Natural killer cell (primary cell): Measurements from ENCODE around the gene PFKM. TPM values are rescaled to one million over a fixed set of nuclear protein-coding genes. Genes with fewer than 3 reads are reported as not detected.

Source experiments
- ATAC-seq, 3 donors: fragments of 150-1000 bp in 2 of 3; fragments of 200-7000 bp in 1 of 3; cut with Tn5 transposase; 1 replicate in 1 of 3; 2 replicates in 2 of 3; pipeline ENCODE4 v1.10.0; 2021; ENCODE audit warnings: mild to moderate bottlenecking in 2 of 3, moderate library complexity in 2 of 3
- DNase-seq, 2 donors: peaks; one replicate each; pipeline versions ENCODE4 v3.0.0 to v3.0.0-alpha.2; 2013 to 2021; ENCODE audit warnings: mixed read lengths in 1 of 2
- H3K27ac ChIP-seq: one replicate; pipeline ENCODE4 v1.5.1; 2013; ENCODE audit warnings: mild to moderate bottlenecking, low read length
- H3K27me3 ChIP-seq: one replicate; pipeline ENCODE4 v1.6.1; 2013; ENCODE audit warnings: low read length; ENCODE audit not compliant: control insufficient read depth, insufficient read depth
- H3K36me3 ChIP-seq: one replicate; pipeline ENCODE4 v1.6.1; 2013; ENCODE audit warnings: low read length; ENCODE audit not compliant: control insufficient read depth, insufficient read depth
- H3K4me1 ChIP-seq: one replicate; pipeline ENCODE4 v1.6.1; 2013; ENCODE audit warnings: low read length; ENCODE audit not compliant: control insufficient read depth, insufficient read depth
- H3K4me3 ChIP-seq: one replicate; pipeline ENCODE4 v1.5.1; 2013; ENCODE audit warnings: low read length
- H3K9me3 ChIP-seq: one replicate; pipeline ENCODE4 v1.6.1; 2013; ENCODE audit warnings: low read length; ENCODE audit not compliant: control insufficient read depth, insufficient read depth
- H3K27ac Mint-ChIP-seq, 2 donors: one replicate each; pipeline ENCODE4 v1.8.0; 2022; ENCODE audit warnings: mild to moderate bottlenecking in 2 of 2, mixed read lengths in 2 of 2, moderate library complexity in 1 of 2
- H3K27me3 Mint-ChIP-seq, 2 donors: one replicate each; pipeline ENCODE4 v1.8.0; 2022; ENCODE audit warnings: low read depth in 2 of 2, mixed read lengths in 2 of 2
- H3K36me3 Mint-ChIP-seq: one replicate; pipeline ENCODE4 v1.8.0; 2022; ENCODE audit warnings: mixed read lengths
- H3K4me1 Mint-ChIP-seq, 2 donors: one replicate each; pipeline ENCODE4 v1.8.0; 2022; ENCODE audit warnings: mixed read lengths in 2 of 2
- H3K4me3 Mint-ChIP-seq: one replicate; pipeline ENCODE4 v1.8.0; 2022; ENCODE audit warnings: mild to moderate bottlenecking, moderate library complexity, mixed read lengths
- H3K9me3 Mint-ChIP-seq, 2 donors: one replicate each; pipeline ENCODE4 v1.8.0; 2022; ENCODE audit warnings: mixed read lengths in 2 of 2
- WGBS: methylation state at CpG from one replicate; pipeline ENCODE4 v1.1.7; 2013; ENCODE audit warnings: missing lambda C conversion rate; ENCODE audit not compliant: insufficient coverage; 5-methylcytosine and 5-hydroxymethylcytosine counted together
- intact Hi-C: fragments of 100-400 bp; cut with micrococcal nuclease; formaldehyde crosslinking; loops from one replicate; pipeline ENCODE4 v1.14.2; 2022
- total RNA-seq, 4 donors: library from RNA; stranded (reverse); fragments of 120-200 nt in 1 of 4; gene quantifications; one replicate each; pipeline versions ENCODE4 v1.2.3 to v1.2.4, GENCODE V29; 2013 to 2022
- TF ChIP-seq, protein P1 (sequence below): fragments of 200-600 bp; IDR thresholded peaks from one replicate; pipeline ENCODE4 v1.8.0; 2022; ENCODE audit warnings: antibody characterized with exemption

PFKM gene
- total RNA-seq, 3 donors from 2014 or later (not counting 1 experiment from before 2014, with no cell fraction given): 6.2 to 13.5 (median 6.4) TPM

DNA sequence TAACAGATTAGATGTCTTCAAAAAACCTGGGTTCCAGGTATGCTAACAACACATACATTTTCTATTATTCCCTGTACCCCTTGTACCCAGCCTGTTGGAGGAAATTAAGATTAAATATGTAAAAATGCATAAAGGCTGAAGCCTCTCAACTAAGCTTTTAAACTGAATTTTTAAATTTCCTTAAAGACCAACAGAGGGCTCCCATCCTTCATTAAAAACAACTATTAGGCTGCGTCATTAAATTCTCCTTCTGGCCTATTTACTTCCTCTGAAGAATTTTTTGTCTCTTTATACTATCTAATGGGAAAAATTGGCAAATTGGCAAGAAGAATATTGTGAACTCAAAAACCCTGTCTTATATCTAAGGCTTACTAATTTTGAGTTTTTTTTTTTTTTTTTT is 35.1 kb upstream of the PFKM start:
- H3K4me3 Mint-ChIP-seq: no peak overlapping the region
- no peak for ATAC-seq
- Histone ChIP-seq H3K27me3 (no peaks in the 10 kb centered on the region), H3K9me3 (no peaks in the 10 kb centered on the region), H3K4me1 (no peaks in the 10 kb centered on the region), H3K27ac (no peak overlapping the region), H3K36me3 (peaks cover 63% of the 10 kb centered on the region), H3K4me3 (no peak overlapping the region)
- no peaks in the 10 kb centered on the region for H3K9me3 Mint-ChIP-seq
- WGBS: no CpG with 5 or more reads among the region's 1 CpG
- no peak overlapping the region for H3K27ac Mint-ChIP-seq
- H3K36me3 Mint-ChIP-seq: peaks cover 17% of the 10 kb centered on the region
- peak in 1 of 2 donors; percentile 34 for DNase-seq
- intact Hi-C loops: loop anchor here (1.0 kb wide), 1 partner anchor 81 kb away; no protein-coding TSS in a partner anchor
- TF ChIP-seq, protein P1, sequence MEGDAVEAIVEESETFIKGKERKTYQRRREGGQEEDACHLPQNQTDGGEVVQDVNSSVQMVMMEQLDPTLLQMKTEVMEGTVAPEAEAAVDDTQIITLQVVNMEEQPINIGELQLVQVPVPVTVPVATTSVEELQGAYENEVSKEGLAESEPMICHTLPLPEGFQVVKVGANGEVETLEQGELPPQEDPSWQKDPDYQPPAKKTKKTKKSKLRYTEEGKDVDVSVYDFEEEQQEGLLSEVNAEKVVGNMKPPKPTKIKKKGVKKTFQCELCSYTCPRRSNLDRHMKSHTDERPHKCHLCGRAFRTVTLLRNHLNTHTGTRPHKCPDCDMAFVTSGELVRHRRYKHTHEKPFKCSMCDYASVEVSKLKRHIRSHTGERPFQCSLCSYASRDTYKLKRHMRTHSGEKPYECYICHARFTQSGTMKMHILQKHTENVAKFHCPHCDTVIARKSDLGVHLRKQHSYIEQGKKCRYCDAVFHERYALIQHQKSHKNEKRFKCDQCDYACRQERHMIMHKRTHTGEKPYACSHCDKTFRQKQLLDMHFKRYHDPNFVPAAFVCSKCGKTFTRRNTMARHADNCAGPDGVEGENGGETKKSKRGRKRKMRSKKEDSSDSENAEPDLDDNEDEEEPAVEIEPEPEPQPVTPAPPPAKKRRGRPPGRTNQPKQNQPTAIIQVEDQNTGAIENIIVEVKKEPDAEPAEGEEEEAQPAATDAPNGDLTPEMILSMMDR: no peak
- no peaks in the 10 kb centered on the region for H3K27me3 Mint-ChIP-seq
- no peaks in the 10 kb centered on the region for H3K4me1 Mint-ChIP-seq

DNA sequence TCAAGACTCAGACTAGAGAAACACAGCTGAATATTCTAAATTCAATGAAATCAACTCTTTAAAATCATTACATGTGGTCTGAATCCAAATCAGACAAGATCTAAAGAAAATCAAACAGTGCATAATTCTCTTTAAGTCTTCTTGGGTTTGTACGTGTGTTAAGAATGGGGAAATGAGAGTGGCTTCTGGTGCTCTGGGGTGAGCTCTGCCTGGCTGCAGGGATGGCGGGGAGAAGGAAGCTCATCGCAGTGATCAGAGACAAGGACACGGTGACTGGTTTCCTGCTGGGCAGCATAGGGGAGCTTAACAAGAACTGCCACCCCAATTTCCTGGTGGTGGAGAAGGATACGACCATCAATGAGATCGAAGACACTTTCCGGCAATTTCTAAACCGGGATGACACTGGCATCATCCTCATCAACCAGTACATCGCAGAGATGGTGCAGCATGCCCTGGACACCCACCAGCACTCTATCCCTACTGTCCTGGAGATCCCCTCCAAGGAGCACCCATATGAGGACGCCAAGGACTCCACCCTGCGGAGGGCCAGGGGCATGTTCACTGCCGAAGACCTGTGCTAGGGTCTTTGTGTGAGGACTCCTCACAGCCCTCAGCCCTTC is 34.2 kb upstream of the PFKM start:
- WGBS: 88% methylated on average over 12 of the region's 12 CpGs
- Mint-ChIP-seq H3K4me1 (no peaks in the 10 kb centered on the region), H3K4me3 (no peak overlapping the region), H3K27me3 (no peaks in the 10 kb centered on the region), H3K9me3 (no peaks in the 10 kb centered on the region), H3K36me3 (peaks cover 17% of the 10 kb centered on the region), H3K27ac (no peak overlapping the region)
- Histone ChIP-seq H3K9me3 (no peaks in the 10 kb centered on the region), H3K4me3 (no peak overlapping the region), H3K27me3 (no peaks in the 10 kb centered on the region), H3K4me1 (no peaks in the 10 kb centered on the region), H3K27ac (no peak overlapping the region), H3K36me3 (peaks cover 63% of the 10 kb centered on the region)
- no peak for DNase-seq
- TF ChIP-seq, protein P1: no peak
- intact Hi-C loops: loop anchor here (1.0 kb wide), 1 partner anchor 80 kb away; no protein-coding TSS in a partner anchor
- ATAC-seq: no peak

DNA sequence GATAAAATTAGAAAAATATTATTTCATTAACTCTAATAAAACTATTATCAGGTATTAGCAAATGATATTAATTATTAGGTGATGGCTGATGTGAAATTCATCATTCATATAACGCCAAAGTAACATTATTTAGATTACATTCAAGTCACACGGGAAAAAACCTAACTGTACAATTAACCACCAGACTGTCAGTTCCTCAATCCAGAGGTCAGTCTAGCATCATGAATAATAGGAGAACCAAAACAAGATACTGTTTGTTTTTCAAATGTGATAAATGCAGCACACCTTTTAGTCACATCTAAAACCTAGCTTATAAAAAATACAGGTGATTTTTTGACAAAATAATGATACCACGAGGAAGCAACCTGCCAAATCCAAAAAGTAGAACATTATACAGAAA is 32.8 kb upstream of the PFKM start:
- Histone ChIP-seq H3K27ac (no peak overlapping the region), H3K4me3 (no peak overlapping the region), H3K27me3 (no peaks in the 10 kb centered on the region), H3K9me3 (no peaks in the 10 kb centered on the region), H3K36me3 (peaks cover 58% of the 10 kb centered on the region), H3K4me1 (no peaks in the 10 kb centered on the region)
- Mint-ChIP-seq H3K27ac (no peak overlapping the region), H3K36me3 (peaks cover 17% of the 10 kb centered on the region), H3K4me1 (no peaks in the 10 kb centered on the region), H3K27me3 (no peaks in the 10 kb centered on the region), H3K4me3 (no peak overlapping the region), H3K9me3 (no peaks in the 10 kb centered on the region)
- TF ChIP-seq, protein P1: no peak
- intact Hi-C loops: no loop called here
- ATAC-seq (no peak), DNase-seq (no peak)
- WGBS: 75% methylated on average over 1 of the region's 3 CpGs

DNA sequence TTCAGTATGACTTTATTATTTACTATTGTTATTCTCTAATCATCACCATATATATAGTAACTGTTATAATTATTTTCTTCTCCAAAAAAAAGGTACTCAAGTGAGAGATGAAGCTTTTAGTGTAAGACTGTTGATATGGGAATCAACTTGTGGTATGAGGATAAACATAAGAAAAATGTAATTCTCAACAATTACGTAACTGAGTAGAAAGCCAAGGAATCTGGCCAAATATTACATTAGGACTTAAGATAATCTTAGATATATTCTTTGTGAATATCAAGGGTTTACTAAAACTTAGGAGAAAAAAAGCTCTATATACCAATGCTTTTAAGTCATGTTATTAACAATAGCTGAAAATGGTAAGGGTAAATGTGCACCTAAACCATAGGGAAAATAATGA is 26.6 kb upstream of the PFKM start:
- Histone ChIP-seq H3K36me3 (peaks cover 58% of the 10 kb centered on the region), H3K27me3 (no peaks in the 10 kb centered on the region), H3K4me1 (no peaks in the 10 kb centered on the region), H3K4me3 (no peak overlapping the region), H3K9me3 (no peaks in the 10 kb centered on the region), H3K27ac (no peak overlapping the region)
- H3K9me3 Mint-ChIP-seq: no peaks in the 10 kb centered on the region
- intact Hi-C loops: no loop called here
- TF ChIP-seq, protein P1: no peak
- H3K27ac Mint-ChIP-seq: no peak overlapping the region
- no peaks in the 10 kb centered on the region for H3K27me3 Mint-ChIP-seq
- H3K36me3 Mint-ChIP-seq: no peaks in the 10 kb centered on the region
- H3K4me1 Mint-ChIP-seq: no peaks in the 10 kb centered on the region
- no CpG with 5 or more reads among the region's 1 CpG for WGBS
- no peak overlapping the region for H3K4me3 Mint-ChIP-seq
- DNase-seq (no peak), ATAC-seq (no peak)
